Heart left ventricle (tissue), 16 donors: ENCODE results near the gene FOXP1. TPM values are rescaled to one million over a fixed set of nuclear protein-coding genes. Genes with fewer than 3 reads are reported as not detected.

ENCODE experiments used
- ATAC-seq, 4 donors: fragments of 200-7000 bp; cut with Tn5 transposase; one replicate each; pipeline ENCODE4 v1.9.1; 2020 to 2022; ENCODE audit warnings: moderate library complexity in 4 of 4, mild to moderate bottlenecking in 3 of 4, moderate number of reproducible peaks in 1 of 4
- DNase-seq, 5 donors: peaks; one replicate each; pipeline ENCODE4 v3.0.0-alpha.2; 2020
- H3K27ac ChIP-seq, 12 donors: fragments of 200-600 bp; sonication (generic) in 4 of 12; one replicate each; pipeline versions ENCODE4 v1.5.0 to v1.8.0; 2016 to 2022; ENCODE audit warnings: mild to moderate bottlenecking in 2 of 12
- H3K27me3 ChIP-seq, 9 donors: fragments of 200-600 bp; sonication (generic) in 2 of 9; one replicate each; pipeline versions ENCODE4 v1.5.1 to v1.8.0; 2016 to 2022; ENCODE audit warnings: mild to moderate bottlenecking in 3 of 9
- H3K36me3 ChIP-seq, 9 donors: fragments of 200-600 bp; sonication (generic) in 2 of 9; one replicate each; pipeline versions ENCODE4 v1.5.0 to v1.8.0; 2018 to 2022; ENCODE audit warnings: mild to moderate bottlenecking in 2 of 9
- H3K4me1 ChIP-seq, 12 donors: fragments of 200-600 bp; sonication (generic) in 4 of 12; one replicate each; pipeline versions ENCODE4 v1.5.0 to v1.8.0; 2016 to 2022; ENCODE audit warnings: mild to moderate bottlenecking in 3 of 12
- H3K4me3 ChIP-seq, 12 donors: fragments of 200-600 bp; sonication (generic) in 4 of 12; one replicate each; pipeline versions ENCODE4 v1.5.0 to v1.8.0; 2017 to 2022; ENCODE audit warnings: mild to moderate bottlenecking in 9 of 12, moderate library complexity in 4 of 12
- H3K9me3 ChIP-seq, 12 donors: fragments of 200-600 bp; sonication (generic) in 4 of 12; one replicate each; pipeline versions ENCODE4 v1.5.0 to v1.8.0; 2016 to 2022; ENCODE audit warnings: mild to moderate bottlenecking in 1 of 12
- POLR2A ChIP-seq, 2 donors: fragments of 450-650 bp; IDR thresholded peaks; one replicate each; pipeline ENCODE4 v1.6.1; 2017; ENCODE audit warnings: antibody characterized with exemption in 2 of 2, mild to moderate bottlenecking in 2 of 2, moderate library complexity in 2 of 2
- WGBS, 4 donors: extraction: QIAGEN DNeasy Blood & Tissue Kit in 2 of 4; methylation state at CpG; one replicate each; pipeline versions ENCODE4 v1.1.5 to v1.1.7; 2013 to 2018; 5-methylcytosine and 5-hydroxymethylcytosine counted together
- intact Hi-C, 10 donors: fragments of 100-400 bp; cut with DNase I; formaldehyde crosslinking; loops; one replicate each; pipeline versions ENCODE4 v1.11.1 to v1.14.2; 2022
- polyA plus RNA-seq, 2 donors: library from polyadenylated mRNA; stranded (reverse); fragments of 200-250 nt; gene quantifications; one replicate each; pipeline ENCODE4 v1.2.3, GENCODE V29; 2013
- total RNA-seq, 9 donors: library from RNA; depleted of rRNA in 2 of 9; stranded (reverse); fragments of >200 nt in 2 of 9; fragmentation: NEBNext Ultra II Directional in 3 of 9; extraction: Animal tissue kit (Norgen Biotek cat#: 25700) in 3 of 9; gene quantifications; one replicate each; pipeline versions ENCODE4 v1.1.0 to v1.2.4, GENCODE V29; 2016 to 2023
- TF ChIP-seq, protein P1 (sequence below), 12 donors: fragments of 200-600 bp; sonication (generic) in 4 of 12; IDR thresholded peaks; one replicate each; pipeline versions ENCODE4 v1.5.0 to v1.8.0; 2018 to 2022; ENCODE audit warnings: antibody characterized with exemption in 12 of 12, mild to moderate bottlenecking in 5 of 12
- donor health status: ischemic (EF 13 %, LVEDD 7.1; RV severe dilation, severe dysfunction).
- donor health status: healthy with polysubstance abuse.
- donor health status: DM: no; HTN: yes; CAD: no.
- donor health status: DM: no; HTN: no; CAD: no.
- donor health status: ischemic (EF 25% LVEDD 6.9; RV normal size, moderate dysfunction).
- donor health status: ischemic (EF 25% LVEDD 5.7; RV mildly dilated, moderate dysfunction).
- donor health status: healthy.
- donor health status: DM: yes; HTN: yes; CAD: no.
- donor health status: ischemic (EF 35%, LVEDD 5.7; RV mildly dilated, moderate dysfunction).
- donor health status: nonischemic (EF 11% LVEDD 7.7; RV severe dilation, severe dysfunction).
- donor health status: DM: yes; HTN: yes; CAD: no.
- donor health status: PGD.
- donor health status: ischemic (EF 29% LVEDD 5.4; RV normal size, mild dysfunction).
- donor health status: nonischemic (EF 23%, LVEDD 6.1; RV moderate dilation, normal function).

FOXP1 gene
- total and polyA plus RNA-seq, 11 donors: 14.9 to 67.8 (median 41.1) TPM

DNA sequence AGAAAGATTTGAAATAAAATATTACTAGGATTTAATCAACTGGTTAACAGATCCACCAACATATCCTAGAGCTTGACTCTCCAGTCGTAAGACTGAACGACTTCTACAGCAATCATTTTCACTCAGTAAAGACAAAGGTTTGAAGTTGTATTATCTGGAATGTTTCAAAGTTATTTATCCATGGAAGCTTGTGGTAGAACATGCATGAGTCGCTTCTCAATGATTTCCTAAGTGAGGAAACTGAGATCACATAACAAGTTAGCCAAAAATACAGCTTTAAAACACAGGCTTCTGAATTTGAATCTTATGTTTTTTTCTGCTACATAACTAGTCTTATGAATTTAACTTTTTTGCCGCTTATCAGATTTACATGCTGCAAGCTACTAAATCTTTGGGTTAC lies 241.8 kb downstream of the FOXP1 start:
- ATAC-seq (no peak), DNase-seq (no peak)
- H3K4me3 ChIP-seq: no peak overlapping the region
- H3K4me1 ChIP-seq: peaks cover 0 to 5% (median 0%) of the 10 kb centered on the region in 12 donors
- H3K27me3 ChIP-seq: no peaks in the 10 kb centered on the region
- no peaks in the 10 kb centered on the region for H3K36me3 ChIP-seq
- TF ChIP-seq, protein P1, sequence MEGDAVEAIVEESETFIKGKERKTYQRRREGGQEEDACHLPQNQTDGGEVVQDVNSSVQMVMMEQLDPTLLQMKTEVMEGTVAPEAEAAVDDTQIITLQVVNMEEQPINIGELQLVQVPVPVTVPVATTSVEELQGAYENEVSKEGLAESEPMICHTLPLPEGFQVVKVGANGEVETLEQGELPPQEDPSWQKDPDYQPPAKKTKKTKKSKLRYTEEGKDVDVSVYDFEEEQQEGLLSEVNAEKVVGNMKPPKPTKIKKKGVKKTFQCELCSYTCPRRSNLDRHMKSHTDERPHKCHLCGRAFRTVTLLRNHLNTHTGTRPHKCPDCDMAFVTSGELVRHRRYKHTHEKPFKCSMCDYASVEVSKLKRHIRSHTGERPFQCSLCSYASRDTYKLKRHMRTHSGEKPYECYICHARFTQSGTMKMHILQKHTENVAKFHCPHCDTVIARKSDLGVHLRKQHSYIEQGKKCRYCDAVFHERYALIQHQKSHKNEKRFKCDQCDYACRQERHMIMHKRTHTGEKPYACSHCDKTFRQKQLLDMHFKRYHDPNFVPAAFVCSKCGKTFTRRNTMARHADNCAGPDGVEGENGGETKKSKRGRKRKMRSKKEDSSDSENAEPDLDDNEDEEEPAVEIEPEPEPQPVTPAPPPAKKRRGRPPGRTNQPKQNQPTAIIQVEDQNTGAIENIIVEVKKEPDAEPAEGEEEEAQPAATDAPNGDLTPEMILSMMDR (IDR thresholded peaks at IDR 0.05): no peak
- TF ChIP-seq POLR2A (IDR thresholded peaks at IDR 0.05): no peak
- H3K9me3 ChIP-seq: peaks cover 0 to 12% (median 0%) of the 10 kb centered on the region in 12 donors
- WGBS, 4 donors: 68 to 96% (median 89%) methylated on average over 4 of the region's 4 CpGs
- H3K27ac ChIP-seq: no peak overlapping the region
- intact Hi-C loops: no loop called here

DNA sequence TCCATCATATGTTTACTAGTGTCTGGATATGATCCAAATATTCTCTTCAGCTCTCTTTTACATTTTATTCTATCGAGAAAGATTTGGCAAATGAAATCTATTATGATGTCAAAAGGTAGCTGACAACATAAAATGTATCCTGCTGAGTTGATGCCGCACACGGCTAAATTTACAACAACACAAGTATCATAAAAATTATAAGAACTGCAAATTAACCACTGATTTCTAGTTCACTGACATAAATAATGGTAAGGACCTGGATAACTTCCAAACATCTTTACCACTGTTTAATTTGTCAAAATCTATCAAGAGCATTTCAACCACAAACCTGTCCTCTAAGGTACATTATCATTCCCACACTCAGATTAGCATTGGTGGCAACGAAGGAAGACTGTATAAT lies 244.5 kb downstream of the FOXP1 start:
- H3K4me3 ChIP-seq: no peak overlapping the region
- H3K36me3 ChIP-seq: peaks cover 0 to 4% (median 0%) of the 10 kb centered on the region in 9 donors
- no peaks in the 10 kb centered on the region for H3K27me3 ChIP-seq
- no peaks in the 10 kb centered on the region for H3K4me1 ChIP-seq
- ATAC-seq (no peak), DNase-seq (no peak)
- intact Hi-C loops: no loop called here
- TF ChIP-seq, protein P1 (IDR thresholded peaks at IDR 0.05): no peak
- no peak for TF ChIP-seq POLR2A (IDR thresholded peaks at IDR 0.05)
- H3K27ac ChIP-seq: no peak overlapping the region
- H3K9me3 ChIP-seq: peaks cover 0 to 12% (median 0%) of the 10 kb centered on the region in 12 donors
- 78 to 82% (median 81%) methylated on average over 4 of the region's 4 CpGs for WGBS, 4 donors

DNA sequence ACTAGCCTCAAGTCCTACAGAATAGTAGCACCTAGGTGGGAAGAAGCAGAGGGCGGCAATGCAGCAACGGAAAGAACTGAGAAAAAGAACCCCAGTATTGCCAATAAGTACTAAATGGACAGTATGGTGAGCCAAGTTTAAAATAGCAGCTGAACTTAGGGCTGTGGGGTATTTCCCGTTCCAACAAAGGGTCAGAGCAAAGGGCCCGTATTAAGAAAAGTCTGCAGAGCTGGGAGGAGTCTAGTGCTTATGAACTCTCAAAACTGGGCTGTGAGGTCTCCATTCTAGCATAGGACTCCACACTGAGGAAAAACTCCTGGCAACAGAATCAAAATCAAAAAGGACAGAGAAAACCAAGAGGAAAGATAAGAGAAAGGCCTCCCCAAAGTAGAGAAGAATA lies 250.7 kb downstream of the FOXP1 start:
- Histone ChIP-seq H3K4me1 (peaks cover 0 to 9% (median 0%) of the 10 kb centered on the region in 12 donors), H3K9me3 (peaks cover 0 to 5% (median 0%) of the 10 kb centered on the region in 12 donors), H3K36me3 (peaks cover 0 to 4% (median 0%) of the 10 kb centered on the region in 9 donors), H3K27me3 (no peaks in the 10 kb centered on the region), H3K27ac (no peak overlapping the region), H3K4me3 (no peak overlapping the region)
- DNase-seq: no peak
- intact Hi-C loops: no loop called here
- no peak for TF ChIP-seq POLR2A (IDR thresholded peaks at IDR 0.05)
- TF ChIP-seq, protein P1 (IDR thresholded peaks at IDR 0.05): no peak
- no peak for ATAC-seq
- 74 to 82% (median 77%) methylated on average over 4 of the region's 4 CpGs for WGBS, 4 donors

DNA sequence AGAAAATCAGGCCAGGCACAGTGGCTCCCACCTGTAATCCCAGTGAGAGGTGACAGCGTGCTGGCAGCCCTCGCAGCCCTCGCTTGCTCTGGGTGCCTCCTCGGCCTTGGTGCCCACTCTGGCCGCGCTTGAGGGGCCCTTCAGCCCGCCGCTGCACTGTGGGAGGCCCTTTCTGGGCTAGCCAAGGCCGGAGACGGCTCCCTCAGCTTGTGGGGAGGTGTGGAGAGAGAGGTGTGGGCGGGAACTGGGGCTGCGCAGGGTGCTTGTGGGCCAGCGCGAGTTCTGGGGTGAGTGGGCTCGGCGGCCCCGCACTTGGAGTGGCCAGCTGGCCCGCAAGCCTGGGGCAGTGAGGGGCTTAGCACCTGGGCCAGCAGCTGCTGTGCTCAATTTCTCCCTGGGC lies 252.6 kb downstream of the FOXP1 start:
- intact Hi-C loops: no loop called here

More for the DNA sequence above, 252.6 kb downstream of the FOXP1 start:
- H3K4me1 ChIP-seq: peaks cover 0 to 9% (median 0%) of the 10 kb centered on the region in 12 donors
- no peak for TF ChIP-seq POLR2A (IDR thresholded peaks at IDR 0.05)
- TF ChIP-seq, protein P1 (IDR thresholded peaks at IDR 0.05): no peak
- H3K27me3 ChIP-seq: no peaks in the 10 kb centered on the region
- peaks cover 0 to 4% (median 0%) of the 10 kb centered on the region in 9 donors for H3K36me3 ChIP-seq
- H3K9me3 ChIP-seq: peaks cover 0 to 5% (median 0%) of the 10 kb centered on the region in 12 donors
- 93 to 99% (median 95%) methylated on average over 18 of the region's 18 CpGs for WGBS, 4 donors
- H3K27ac ChIP-seq: no peak overlapping the region
- ATAC-seq: no peak
- DNase-seq: no peak
- no peak overlapping the region for H3K4me3 ChIP-seq
